Stimulated activated naive CD8-positive, alpha-beta T cell treated with anti-CD3 and anti-CD28 coated beads, Interleukin-15, Interleukin-2, amounts not matched to agents 100 ng/mL and 50 ng/mL, for 24 hours (primary cell): Measurements from ENCODE around the gene EGR4.

Experiments
- H3K27ac Mint-ChIP-seq: one replicate; pipeline ENCODE4 v1.8.0; 2021; ENCODE audit warnings: mild to moderate bottlenecking, mixed read lengths
- H3K27me3 Mint-ChIP-seq: one replicate; pipeline ENCODE4 v1.8.0; 2021; ENCODE audit warnings: mixed read lengths
- H3K36me3 Mint-ChIP-seq: one replicate; pipeline ENCODE4 v1.8.0; 2021; ENCODE audit warnings: low read depth, mixed read lengths
- H3K4me1 Mint-ChIP-seq: one replicate; pipeline ENCODE4 v1.8.0; 2021; ENCODE audit warnings: low read depth, mixed read lengths
- H3K4me3 Mint-ChIP-seq: one replicate; pipeline ENCODE4 v1.8.0; 2021; ENCODE audit warnings: mild to moderate bottlenecking, mixed read lengths
- H3K9me3 Mint-ChIP-seq: one replicate; pipeline ENCODE4 v1.8.0; 2021; ENCODE audit warnings: mixed read lengths

The EGR4 gene

DNA sequence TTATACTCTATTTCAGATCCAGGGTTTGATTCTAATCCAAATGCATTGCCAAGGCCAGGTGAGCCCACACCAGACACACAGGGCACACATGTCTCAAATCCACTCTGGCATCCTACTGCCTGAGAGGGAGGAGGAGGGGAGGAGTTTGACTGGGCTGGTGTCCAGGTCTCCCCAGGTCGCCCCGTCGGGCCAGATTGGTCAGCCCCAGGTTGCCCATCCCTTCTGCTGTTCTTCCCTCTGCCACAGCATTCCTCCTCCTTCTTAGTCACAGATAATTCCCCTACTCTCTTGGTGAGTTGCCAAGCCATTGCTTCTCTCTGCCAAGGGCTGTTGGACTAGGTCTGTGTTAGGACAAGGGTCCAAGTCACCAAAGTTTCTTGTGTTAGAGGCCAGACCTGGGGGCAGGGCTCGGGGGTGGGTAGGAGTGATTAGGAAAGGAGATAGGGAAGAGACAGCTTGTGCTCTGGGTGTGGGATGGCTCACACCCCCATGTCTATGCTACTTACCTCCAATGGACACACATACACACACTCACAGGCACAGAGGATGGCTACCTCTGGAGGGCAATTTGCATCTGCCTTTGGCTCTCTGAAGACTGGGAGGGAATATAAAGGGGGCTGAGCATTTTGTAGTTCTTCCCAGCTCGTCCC lies 2.5 kb upstream of the EGR4 start:
- Mint-ChIP-seq H3K4me1 (peaks cover 11% of the 10 kb centered on the region), H3K27ac (no peak overlapping the region), H3K36me3 (no peaks in the 10 kb centered on the region), H3K9me3 (no peaks in the 10 kb centered on the region), H3K27me3 (peaks cover 70% of the 10 kb centered on the region), H3K4me3 (no peak overlapping the region)

- Mint-ChIP-seq H3K27ac (no peak overlapping the region), H3K36me3 (no peaks in the 10 kb centered on the region), H3K9me3 (no peaks in the 10 kb centered on the region), H3K4me3 (no peak overlapping the region), H3K27me3 (peaks cover 68% of the 10 kb centered on the region), H3K4me1 (peaks cover 11% of the 10 kb centered on the region)
Measured at GRCh38 chr2:73294239-73294638, 891 bp upstream of the EGR4 start.

- H3K4me3 Mint-ChIP-seq = peak overlapping the region; percentile 73
- no peak overlapping the region for H3K27ac Mint-ChIP-seq
- no peaks in the 10 kb centered on the region for H3K9me3 Mint-ChIP-seq
- H3K27me3 Mint-ChIP-seq = peaks cover 68% of the 10 kb centered on the region
- peaks cover 11% of the 10 kb centered on the region for H3K4me1 Mint-ChIP-seq
- no peaks in the 10 kb centered on the region for H3K36me3 Mint-ChIP-seq
Measured at GRCh38 chr2:73292906-73293533, 328 bp downstream of the EGR4 start.

GRCh38 chr2:73292316-73292905 lies 937 bp downstream of the EGR4 start:
- Mint-ChIP-seq H3K27ac (no peak overlapping the region), H3K9me3 (no peaks in the 10 kb centered on the region), H3K27me3 (peaks cover 62% of the 10 kb centered on the region), H3K4me1 (peaks cover 11% of the 10 kb centered on the region), H3K36me3 (no peaks in the 10 kb centered on the region), H3K4me3 (peak overlapping the region; percentile 65)

DNA sequence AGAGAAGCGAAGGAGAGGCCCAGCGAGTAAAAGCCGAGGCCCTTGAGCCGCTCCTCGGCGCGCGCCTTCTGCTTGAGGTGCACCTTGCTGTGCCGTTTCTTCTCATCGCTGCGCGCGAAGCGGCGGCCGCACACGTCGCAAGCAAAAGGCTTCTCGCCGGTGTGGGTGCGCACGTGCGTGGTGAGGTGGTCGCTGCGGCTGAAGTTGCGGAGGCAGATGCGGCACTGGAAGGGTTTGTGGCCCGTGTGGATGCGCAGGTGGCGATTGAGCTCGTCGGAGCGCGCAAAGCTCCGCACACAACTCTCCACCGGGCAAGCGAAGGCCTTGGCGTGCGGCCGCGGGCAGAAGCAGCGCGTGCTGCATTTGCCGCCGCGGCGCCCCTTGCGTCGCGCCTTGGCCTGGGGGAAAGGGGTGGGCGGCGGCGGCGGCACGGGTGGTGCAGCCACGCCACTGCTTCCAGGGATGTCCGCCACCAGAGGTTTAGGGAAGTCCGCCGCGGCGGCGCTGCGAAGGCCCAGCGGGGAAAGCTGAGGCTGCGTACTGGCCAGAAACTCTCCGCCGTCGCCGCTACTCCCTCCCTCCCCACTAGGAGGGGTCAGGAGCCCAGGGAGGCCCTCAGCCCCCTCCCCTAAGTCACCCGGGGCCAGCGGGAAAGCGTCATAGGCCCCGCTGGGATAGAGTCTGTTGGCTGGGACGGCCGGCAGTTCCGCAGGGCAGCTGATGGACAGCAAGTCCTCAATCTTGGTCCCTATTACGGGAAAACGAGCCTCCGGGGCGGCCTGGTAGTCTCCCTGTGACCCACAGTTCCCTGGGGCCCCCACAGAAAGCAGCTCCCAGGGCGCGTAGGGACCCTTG lies 1.7 kb downstream of the EGR4 start:
- H3K9me3 Mint-ChIP-seq = no peaks in the 10 kb centered on the region
- H3K36me3 Mint-ChIP-seq = no peaks in the 10 kb centered on the region
- H3K4me3 Mint-ChIP-seq = peak overlapping the region; percentile 63
- H3K4me1 Mint-ChIP-seq = peaks cover 11% of the 10 kb centered on the region
- peaks cover 55% of the 10 kb centered on the region for H3K27me3 Mint-ChIP-seq
- no peak overlapping the region for H3K27ac Mint-ChIP-seq

- H3K27ac Mint-ChIP-seq = no peak overlapping the region
- no peaks in the 10 kb centered on the region for H3K9me3 Mint-ChIP-seq
- peaks cover 49% of the 10 kb centered on the region for H3K27me3 Mint-ChIP-seq
- H3K4me1 Mint-ChIP-seq = peaks cover 12% of the 10 kb centered on the region
- no peaks in the 10 kb centered on the region for H3K36me3 Mint-ChIP-seq
- H3K4me3 Mint-ChIP-seq = peak overlapping the region; percentile 63
Measured at GRCh38 chr2:73291093-73291460, 2.3 kb downstream of the EGR4 start.

- Mint-ChIP-seq H3K36me3 (no peaks in the 10 kb centered on the region), H3K4me3 (no peak overlapping the region), H3K27me3 (peaks cover 40% of the 10 kb centered on the region), H3K9me3 (no peaks in the 10 kb centered on the region), H3K27ac (peak overlapping the region; percentile 62), H3K4me1 (peaks cover 21% of the 10 kb centered on the region)
Measured at GRCh38 chr2:73290049-73290839, 3.1 kb downstream of the EGR4 start.

DNA sequence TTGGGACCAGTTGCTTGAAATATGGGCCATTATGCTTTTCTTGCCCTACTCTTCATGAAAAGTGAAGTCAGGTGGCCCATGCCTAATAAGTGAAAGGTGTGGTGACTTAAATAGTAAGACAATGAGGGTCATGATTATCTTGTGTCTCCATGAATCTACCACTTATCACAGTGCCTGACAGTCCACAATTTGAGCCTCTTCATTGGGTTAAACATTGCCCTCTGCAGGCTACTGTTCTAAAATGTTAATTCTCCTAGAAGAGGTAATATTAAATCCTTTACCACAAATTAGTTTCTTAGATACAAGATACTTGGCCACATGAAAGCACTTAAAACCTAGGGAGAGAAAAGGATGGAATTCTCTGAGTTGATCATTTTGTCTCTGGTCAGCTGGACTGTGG lies 4.0 kb downstream of the EGR4 start:
- no peaks in the 10 kb centered on the region for H3K36me3 Mint-ChIP-seq
- H3K27me3 Mint-ChIP-seq = peaks cover 31% of the 10 kb centered on the region
- H3K4me3 Mint-ChIP-seq = no peak overlapping the region
- peaks cover 24% of the 10 kb centered on the region for H3K4me1 Mint-ChIP-seq
- H3K27ac Mint-ChIP-seq = no peak overlapping the region
- H3K9me3 Mint-ChIP-seq = no peaks in the 10 kb centered on the region

GRCh38 chr2:73286134-73286655 lies 7.2 kb downstream of the EGR4 start:
- H3K4me3 Mint-ChIP-seq = no peak overlapping the region
- no peaks in the 10 kb centered on the region for H3K9me3 Mint-ChIP-seq
- peaks cover 28% of the 10 kb centered on the region for H3K4me1 Mint-ChIP-seq
- H3K36me3 Mint-ChIP-seq = no peaks in the 10 kb centered on the region
- H3K27me3 Mint-ChIP-seq = peaks cover 18% of the 10 kb centered on the region
- no peak overlapping the region for H3K27ac Mint-ChIP-seq

GRCh38 chr2:73285159-73285739 lies 8.1 kb downstream of the EGR4 start:
- peak overlapping the region; percentile 82 for H3K27ac Mint-ChIP-seq
- peaks cover 9% of the 10 kb centered on the region for H3K27me3 Mint-ChIP-seq
- H3K4me3 Mint-ChIP-seq = peak overlapping the region; percentile 78
- H3K4me1 Mint-ChIP-seq = peaks cover 34% of the 10 kb centered on the region
- peaks cover 5% of the 10 kb centered on the region for H3K36me3 Mint-ChIP-seq
- H3K9me3 Mint-ChIP-seq = no peaks in the 10 kb centered on the region

DNA sequence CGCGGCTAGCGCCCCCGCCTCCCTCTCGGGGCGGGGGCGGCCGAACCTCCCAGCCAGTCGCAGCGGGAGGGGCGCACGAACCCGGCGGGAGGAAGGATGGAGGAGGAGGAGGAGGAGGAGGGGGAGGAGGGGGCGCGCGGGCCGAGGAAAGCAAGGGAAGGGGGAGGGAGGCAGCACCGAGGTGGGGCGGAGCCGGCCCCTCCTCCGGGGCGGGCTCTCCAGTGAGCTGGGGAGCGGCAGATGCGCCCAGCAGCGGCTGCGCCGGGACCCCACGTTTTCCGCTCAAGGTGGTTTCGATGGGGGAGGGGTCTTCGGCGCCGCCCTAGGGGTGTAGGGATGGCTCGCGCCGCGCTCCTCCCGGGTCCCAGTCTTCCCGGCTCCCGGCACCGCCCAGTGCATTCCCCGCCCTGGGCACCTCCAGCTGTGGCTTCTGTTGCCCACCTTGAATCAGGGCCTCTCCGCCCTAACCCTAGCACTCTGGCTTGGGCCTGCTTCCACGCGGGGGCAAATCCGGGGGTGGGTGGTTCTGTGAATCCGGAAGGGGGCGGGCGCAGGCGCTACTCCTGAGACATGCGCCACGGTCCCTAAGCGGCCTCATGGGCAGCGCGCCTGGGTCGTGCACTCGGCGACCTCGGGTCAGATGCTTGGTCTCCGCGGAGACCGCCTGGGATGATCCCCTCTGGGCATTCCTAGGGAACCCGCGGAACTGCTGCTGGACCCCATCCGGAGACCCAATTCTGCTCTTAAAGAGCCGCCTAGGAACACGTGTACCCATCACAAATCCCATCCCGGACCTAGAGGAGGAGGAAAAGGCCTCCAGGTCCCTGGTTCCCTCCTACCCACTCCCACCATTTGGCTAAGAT lies 8.8 kb downstream of the EGR4 start, which contains the start of gene FBXO41:
Gene FBXO41 (minus strand): TSS at position 183 of the 863 bp plus-strand sequence. CDS start 14,848 bp downstream, outside the sequence.
- Mint-ChIP-seq H3K4me1 (peaks cover 35% of the 10 kb centered on the region), H3K27me3 (peaks cover 6% of the 10 kb centered on the region), H3K27ac (peak within 1 kb of the TSS; percentile 91), H3K9me3 (no peaks in the 10 kb centered on the region), H3K36me3 (peaks cover 9% of the 10 kb centered on the region), H3K4me3 (peak within 1 kb of the TSS; percentile 91)

DNA sequence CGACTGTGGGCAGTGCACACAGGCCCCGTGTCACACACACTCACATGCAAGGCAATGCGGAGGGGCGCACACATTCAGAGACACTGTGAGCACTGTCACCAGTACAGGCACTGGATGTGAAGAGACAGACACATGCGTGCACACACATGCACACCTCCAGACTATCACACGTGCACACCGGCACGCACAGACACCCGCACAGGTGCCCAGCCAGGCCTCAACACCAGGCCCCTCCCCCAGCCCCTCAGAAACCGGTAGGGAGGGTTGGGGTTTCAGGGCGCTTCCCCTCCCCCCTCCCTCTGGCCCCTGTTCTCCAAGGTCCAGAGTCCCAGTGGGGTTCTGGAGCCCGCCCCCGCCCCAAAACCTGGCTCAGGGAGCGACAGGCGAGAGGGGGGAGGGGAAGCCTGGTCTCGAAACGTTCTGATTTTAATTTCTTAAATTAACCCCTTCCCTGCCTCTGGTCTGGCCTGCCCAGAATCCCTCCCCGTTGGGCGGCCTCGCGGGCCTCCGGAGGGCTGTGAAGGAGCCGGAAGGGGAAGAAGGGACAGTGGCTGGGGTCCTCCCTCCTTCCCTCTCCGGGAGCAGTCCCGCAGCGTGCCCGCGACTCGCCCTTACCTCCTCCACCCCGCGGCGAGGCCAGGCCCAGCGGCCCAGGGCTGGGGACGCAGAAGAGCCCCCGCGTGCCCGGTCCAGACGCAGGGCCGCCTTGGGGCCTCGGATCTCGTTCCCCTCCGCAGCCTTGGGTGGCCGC lies 9.6 kb downstream of the EGR4 start:
- H3K36me3 Mint-ChIP-seq = peaks cover 17% of the 10 kb centered on the region
- peak overlapping the region; percentile 91 for H3K27ac Mint-ChIP-seq
- H3K4me3 Mint-ChIP-seq = peak overlapping the region; percentile 91
- peaks cover 43% of the 10 kb centered on the region for H3K4me1 Mint-ChIP-seq
- peaks cover 3% of the 10 kb centered on the region for H3K27me3 Mint-ChIP-seq
- H3K9me3 Mint-ChIP-seq = no peaks in the 10 kb centered on the region
